ENCODE measurements around the gene NLE1.
A peak's percentile ranks its signal among the peaks of the same experiment; 100 is the strongest.

NLE1 gene

GRCh38 chr17:35129973-35130351 lies 12.1 kb downstream of the NLE1 start:
- DNase-seq (ENCODE audit: low read depth) = no peak
- TF ChIP-seq CTCF (IDR thresholded peaks at IDR 0.05; ENCODE audit: insufficient read depth, low read depth, low read length, missing control alignments) = no peak
- no peak overlapping the region for H3K4me3 ChIP-seq (ENCODE audit: low read depth, low read length)

GRCh38 chr17:35129154-35129972 lies 12.7 kb downstream of the NLE1 start:
- no peak for TF ChIP-seq CTCF (IDR thresholded peaks at IDR 0.05; ENCODE audit: insufficient read depth, low read depth, low read length, missing control alignments)
- H3K4me3 ChIP-seq (ENCODE audit: low read depth, low read length) = no peak overlapping the region
- no peak for DNase-seq (ENCODE audit: low read depth)

- DNase-seq (ENCODE audit: low read depth) = no peak
- H3K4me3 ChIP-seq (ENCODE audit: low read depth, low read length) = no peak overlapping the region
- TF ChIP-seq CTCF (IDR thresholded peaks at IDR 0.05; ENCODE audit: insufficient read depth, low read depth, low read length, missing control alignments) = no peak
These were observed 14.2 kb downstream of the NLE1 start for GRCh38 chr17:35127751-35128514.

- H3K4me3 ChIP-seq (ENCODE audit: low read depth, low read length) = no peak within 1 kb of the TSS
- TF ChIP-seq CTCF (IDR thresholded peaks at IDR 0.05; ENCODE audit: insufficient read depth, low read depth, low read length, missing control alignments) = no peak
- DNase-seq (ENCODE audit: low read depth) = no peak
These were observed 20.8 kb downstream of the NLE1 start, which contains the start of gene FNDC8 for GRCh38 chr17:35121315-35121714. Gene FNDC8 (plus strand): TSS chr17:35121615. CDS start chr17:35121694, 79 bp downstream.

- peak; percentile 88 for DNase-seq (ENCODE audit: low read depth)
- TF ChIP-seq CTCF (IDR thresholded peaks at IDR 0.05; ENCODE audit: insufficient read depth, low read depth, low read length, missing control alignments) = peak; percentile 87
- H3K4me3 ChIP-seq (ENCODE audit: low read depth, low read length) = peak within 1 kb of the TSS; percentile 96
These were observed 22.5 kb downstream of the NLE1 start, which contains the start of gene RAD51D for GRCh38 chr17:35119370-35120165. Gene RAD51D (minus strand): TSS chr17:35119860. CDS start chr17:35119613, 247 bp downstream.

GRCh38 chr17:35117984-35118383 lies 24.1 kb downstream of the NLE1 start:
- peak; percentile 72 for DNase-seq (ENCODE audit: low read depth)
- peak; percentile 46 for TF ChIP-seq CTCF (IDR thresholded peaks at IDR 0.05; ENCODE audit: insufficient read depth, low read depth, low read length, missing control alignments)
- no peak overlapping the region for H3K4me3 ChIP-seq (ENCODE audit: low read depth, low read length)

All from GM12865 (cell line).